CD4-positive, CD25-positive, alpha-beta regulatory T cell (primary cell): ENCODE measurements around the gene LMO7. TPM values are rescaled to one million over a fixed set of nuclear protein-coding genes. Genes with fewer than 3 reads are reported as not detected.
"Not testable (repeated sequence)": the region's sequence is repeated elsewhere in the genome, so short reads cannot be mapped to it uniquely, and the experiment has no call there.

Experiments used
- ATAC-seq, 2 donors: fragments of 150-1000 bp; cut with Tn5 transposase; one replicate each; pipeline ENCODE4 v1.10.0; 2021; ENCODE audit warnings: low read depth in 2 of 2, moderate number of reproducible peaks in 2 of 2, moderate library complexity in 1 of 2
- DNase-seq, 3 donors: peaks; one replicate each; pipeline versions ENCODE4 v3.0.0 to v3.0.0-alpha.2; 2012 to 2022; ENCODE audit warnings: mixed read lengths in 1 of 3
- H3K27ac ChIP-seq: one replicate; pipeline ENCODE4 v1.7.0; 2013; ENCODE audit warnings: mild to moderate bottlenecking, low read length; ENCODE audit not compliant: insufficient read depth, poor library complexity, severe bottlenecking
- H3K27me3 ChIP-seq: one replicate; pipeline ENCODE4 v1.7.0; 2013; ENCODE audit warnings: low read length; ENCODE audit not compliant: control insufficient read depth, insufficient read depth
- H3K36me3 ChIP-seq: one replicate; pipeline ENCODE4 v1.7.0; 2013; ENCODE audit warnings: mild to moderate bottlenecking, low read length, moderate library complexity; ENCODE audit not compliant: control insufficient read depth, insufficient read depth
- H3K4me1 ChIP-seq: 2 replicates; pipeline ENCODE4 v1.7.0; 2013; ENCODE audit warnings: mild to moderate bottlenecking, low read length; ENCODE audit not compliant: insufficient read depth, control insufficient read depth, poor library complexity, severe bottlenecking
- H3K4me3 ChIP-seq: one replicate; pipeline ENCODE4 v1.7.0; 2013; ENCODE audit warnings: low read depth, mild to moderate bottlenecking, low read length, moderate library complexity
- H3K9me3 ChIP-seq, 2 experiments: 1 replicate in 1 of 2; 2 replicates in 1 of 2; pipeline ENCODE4 v1.7.0; 2013; ENCODE audit warnings: low read length in 2 of 2, mild to moderate bottlenecking in 1 of 2, moderate library complexity in 1 of 2; ENCODE audit not compliant: control insufficient read depth in 2 of 2
- H3K27ac Mint-ChIP-seq, 3 donors: one replicate each; pipeline ENCODE4 v1.8.0; 2020 to 2022; ENCODE audit warnings: mild to moderate bottlenecking in 3 of 3, mixed read lengths in 3 of 3, moderate library complexity in 2 of 3
- H3K27me3 Mint-ChIP-seq: one replicate; pipeline ENCODE4 v1.8.0; 2022; ENCODE audit warnings: mild to moderate bottlenecking, mixed read lengths
- H3K36me3 Mint-ChIP-seq: one replicate; pipeline ENCODE4 v1.8.0; 2020; ENCODE audit warnings: mixed read lengths
- H3K4me1 Mint-ChIP-seq, 4 donors: one replicate each; pipeline ENCODE4 v1.8.0; 2020 to 2022; ENCODE audit warnings: mixed read lengths in 4 of 4, mild to moderate bottlenecking in 1 of 4
- H3K4me3 Mint-ChIP-seq, 4 donors: one replicate each; pipeline ENCODE4 v1.8.0; 2020 to 2022; ENCODE audit warnings: mild to moderate bottlenecking in 4 of 4, mixed read lengths in 4 of 4, moderate library complexity in 3 of 4
- H3K9me3 Mint-ChIP-seq, 7 donors: one replicate each; pipeline ENCODE4 v1.8.0; 2020 to 2022; ENCODE audit warnings: mixed read lengths in 7 of 7, mild to moderate bottlenecking in 3 of 7, moderate library complexity in 2 of 7
- polyA plus RNA-seq, 4 donors: library from polyadenylated mRNA; unstranded; fragments of 300-500 nt; fragmentation: Illumina TruSeq; gene quantifications; one replicate each; pipeline ENCODE4 v1.2.3, GENCODE V29; 2021
- total RNA-seq: library from RNA; stranded (reverse); gene quantifications from one replicate; pipeline ENCODE4 v1.2.3, GENCODE V29; 2022

The LMO7 gene
- total and polyA plus RNA-seq, 5 donors from 2014 or later: 4.2 to 22.5 (median 10.6) TPM

- H3K4me3 Mint-ChIP-seq: no peak overlapping the region
- Histone ChIP-seq H3K36me3 (no peaks in the 10 kb centered on the region), H3K27me3 (no peaks in the 10 kb centered on the region), H3K4me3 (no peak overlapping the region), H3K4me1 (no peaks in the 10 kb centered on the region), H3K27ac (no peak overlapping the region), H3K9me3 (no peaks in the 10 kb centered on the region)
- H3K4me1 Mint-ChIP-seq: peaks cover 0 to 4% (median 0%) of the 10 kb centered on the region in 4 donors
- peaks cover 0 to 1% (median 0%) of the 10 kb centered on the region in 7 donors for H3K9me3 Mint-ChIP-seq
- H3K27me3 Mint-ChIP-seq: peaks cover 4% of the 10 kb centered on the region
- no peaks in the 10 kb centered on the region for H3K36me3 Mint-ChIP-seq
- no peak for ATAC-seq
- no peak overlapping the region for H3K27ac Mint-ChIP-seq
- peak in 1 of 3 donors; percentile 4 for DNase-seq
These were observed 51.1 kb downstream of the LMO7 start for GRCh38 chr13:75687150-75687763.

- ATAC-seq (no peak), DNase-seq (no peak)
- H3K9me3 Mint-ChIP-seq: peaks cover 0 to 1% (median 0%) of the 10 kb centered on the region in 7 donors
- peaks cover 4% of the 10 kb centered on the region for H3K27me3 Mint-ChIP-seq
- Histone ChIP-seq H3K27ac (no peak overlapping the region), H3K4me3 (no peak overlapping the region), H3K9me3 (no peaks in the 10 kb centered on the region), H3K4me1 (no peaks in the 10 kb centered on the region), H3K27me3 (no peaks in the 10 kb centered on the region), H3K36me3 (no peaks in the 10 kb centered on the region)
- H3K27ac Mint-ChIP-seq: no peak overlapping the region
- H3K4me1 Mint-ChIP-seq: peaks cover 0 to 4% (median 0%) of the 10 kb centered on the region in 4 donors
- H3K4me3 Mint-ChIP-seq: no peak overlapping the region
- no peaks in the 10 kb centered on the region for H3K36me3 Mint-ChIP-seq
These were observed 53.6 kb downstream of the LMO7 start for GRCh38 chr13:75689686-75690085.

- ATAC-seq: no peak
- H3K27ac Mint-ChIP-seq: no peak overlapping the region
These were observed 54.5 kb downstream of the LMO7 start for GRCh38 chr13:75690607-75691006.

GRCh38 chr13:75691183-75691582 is 55.1 kb downstream of the LMO7 start:
- Histone ChIP-seq H3K4me1 (peaks cover 4% of the 10 kb centered on the region), H3K9me3 (no peaks in the 10 kb centered on the region), H3K27ac (no peak overlapping the region), H3K36me3 (no peaks in the 10 kb centered on the region), H3K27me3 (no peaks in the 10 kb centered on the region), H3K4me3 (no peak overlapping the region)
- ATAC-seq (no peak), DNase-seq (no peak)
- no peaks in the 10 kb centered on the region for H3K36me3 Mint-ChIP-seq
- no peak overlapping the region for H3K4me3 Mint-ChIP-seq
- H3K27ac Mint-ChIP-seq: peak overlapping the region in 1 of 3 donors; percentile 17
- peaks cover 0 to 5% (median 4%) of the 10 kb centered on the region in 4 donors for H3K4me1 Mint-ChIP-seq
- peaks cover 7% of the 10 kb centered on the region for H3K27me3 Mint-ChIP-seq
- H3K9me3 Mint-ChIP-seq: no peaks in the 10 kb centered on the region

More at GRCh38 chr13:75690607-75691006, 54.5 kb downstream of the LMO7 start:
- Histone ChIP-seq H3K27ac (no peak overlapping the region), H3K27me3 (no peaks in the 10 kb centered on the region), H3K4me3 (no peak overlapping the region), H3K4me1 (no peaks in the 10 kb centered on the region), H3K36me3 (no peaks in the 10 kb centered on the region), H3K9me3 (no peaks in the 10 kb centered on the region)
- Mint-ChIP-seq H3K9me3 (no peaks in the 10 kb centered on the region), H3K4me3 (no peak overlapping the region), H3K4me1 (peaks cover 0 to 3% (median under 1%) of the 10 kb centered on the region in 4 donors), H3K27me3 (peaks cover 5% of the 10 kb centered on the region), H3K36me3 (no peaks in the 10 kb centered on the region)
- no peak for DNase-seq

- H3K27ac Mint-ChIP-seq: no peak overlapping the region
- no peaks in the 10 kb centered on the region for H3K9me3 Mint-ChIP-seq
- Histone ChIP-seq H3K27ac (no peak overlapping the region), H3K4me3 (no peak overlapping the region), H3K9me3 (no peaks in the 10 kb centered on the region), H3K4me1 (peaks cover 4% of the 10 kb centered on the region), H3K27me3 (no peaks in the 10 kb centered on the region), H3K36me3 (no peaks in the 10 kb centered on the region)
- H3K4me1 Mint-ChIP-seq: peaks cover 0 to 5% (median 5%) of the 10 kb centered on the region in 4 donors
- no peaks in the 10 kb centered on the region for H3K36me3 Mint-ChIP-seq
- no peak for ATAC-seq
- H3K27me3 Mint-ChIP-seq: peaks cover 4% of the 10 kb centered on the region
- no peak overlapping the region for H3K4me3 Mint-ChIP-seq
- no peak for DNase-seq
These were observed 57.1 kb downstream of the LMO7 start for GRCh38 chr13:75693227-75693626.

GRCh38 chr13:75694722-75695121 is 58.6 kb downstream of the LMO7 start:
- no peaks in the 10 kb centered on the region for H3K36me3 Mint-ChIP-seq
- no peak overlapping the region for H3K4me3 Mint-ChIP-seq
- H3K9me3 Mint-ChIP-seq: peaks cover 0 to 3% (median 0%) of the 10 kb centered on the region in 7 donors
- H3K36me3 ChIP-seq: no peaks in the 10 kb centered on the region
- H3K4me1 Mint-ChIP-seq: peaks cover 0 to 5% (median 5%) of the 10 kb centered on the region in 4 donors
- ATAC-seq (no peak), DNase-seq (no peak)
- no peaks in the 10 kb centered on the region for H3K9me3 ChIP-seq
- no peak overlapping the region for H3K4me3 ChIP-seq
- no peak overlapping the region for H3K27ac Mint-ChIP-seq
- no peak overlapping the region for H3K27ac ChIP-seq
- no peaks in the 10 kb centered on the region for H3K27me3 ChIP-seq
- H3K4me1 ChIP-seq: peaks cover 4% of the 10 kb centered on the region
- H3K27me3 Mint-ChIP-seq: peaks cover 4% of the 10 kb centered on the region

GRCh38 chr13:75695908-75696307 is 59.8 kb downstream of the LMO7 start:
- H3K9me3 Mint-ChIP-seq, H3K36me3 Mint-ChIP-seq, H3K27me3 ChIP-seq, H3K4me3 Mint-ChIP-seq, H3K27me3 Mint-ChIP-seq, H3K4me3 ChIP-seq, H3K27ac ChIP-seq, H3K9me3 ChIP-seq, H3K36me3 ChIP-seq, H3K27ac Mint-ChIP-seq, H3K4me1 Mint-ChIP-seq, H3K4me1 ChIP-seq: not testable (repeated sequence)
- peak; percentile 45 to 56 for ATAC-seq
- DNase-seq: peak; percentile 48 to 61 (median 57)

GRCh38 chr13:75699062-75699461 is 62.9 kb downstream of the LMO7 start:
- no peak overlapping the region for H3K4me3 Mint-ChIP-seq
- no peak overlapping the region for H3K4me3 ChIP-seq
- H3K4me1 ChIP-seq: peaks cover 4% of the 10 kb centered on the region
- peaks cover 0 to 5% (median 3%) of the 10 kb centered on the region in 4 donors for H3K4me1 Mint-ChIP-seq
- no peak for ATAC-seq
- no peak overlapping the region for H3K27ac Mint-ChIP-seq
- no peak for DNase-seq
- no peaks in the 10 kb centered on the region for H3K36me3 ChIP-seq
- peaks cover 0 to 3% (median 0%) of the 10 kb centered on the region in 7 donors for H3K9me3 Mint-ChIP-seq
- H3K27ac ChIP-seq: no peak overlapping the region
- H3K27me3 ChIP-seq: no peaks in the 10 kb centered on the region
- no peaks in the 10 kb centered on the region for H3K36me3 Mint-ChIP-seq
- H3K9me3 ChIP-seq: no peaks in the 10 kb centered on the region
- H3K27me3 Mint-ChIP-seq: peaks cover 4% of the 10 kb centered on the region
